Stimulated activated CD4-positive, alpha-beta T cell treated with anti-CD3 and anti-CD28 coated beads, Interleukin-1b, Interleukin-23, amount 100 ng/mL, for 4 hours (primary cell): ENCODE results near the gene NUTF2.
"Not testable (repeated sequence)": the region's sequence is repeated elsewhere in the genome, so short reads cannot be mapped to it uniquely, and the experiment has no call there.

Source experiments
- DNase-seq, 2 donors: peaks; one replicate each; pipeline ENCODE4 v3.0.0-alpha.2; 2020; ENCODE audit warnings: low read depth in 2 of 2

The NUTF2 gene

GRCh38 chr16:67846320-67847063, at the start of gene NUTF2:
TSS of gene NUTF2 (plus strand) at chr16:67846933. CDS start at chr16:67865131, 18,198 bp downstream.
- peak; percentile 90 to 92 for DNase-seq

DNA sequence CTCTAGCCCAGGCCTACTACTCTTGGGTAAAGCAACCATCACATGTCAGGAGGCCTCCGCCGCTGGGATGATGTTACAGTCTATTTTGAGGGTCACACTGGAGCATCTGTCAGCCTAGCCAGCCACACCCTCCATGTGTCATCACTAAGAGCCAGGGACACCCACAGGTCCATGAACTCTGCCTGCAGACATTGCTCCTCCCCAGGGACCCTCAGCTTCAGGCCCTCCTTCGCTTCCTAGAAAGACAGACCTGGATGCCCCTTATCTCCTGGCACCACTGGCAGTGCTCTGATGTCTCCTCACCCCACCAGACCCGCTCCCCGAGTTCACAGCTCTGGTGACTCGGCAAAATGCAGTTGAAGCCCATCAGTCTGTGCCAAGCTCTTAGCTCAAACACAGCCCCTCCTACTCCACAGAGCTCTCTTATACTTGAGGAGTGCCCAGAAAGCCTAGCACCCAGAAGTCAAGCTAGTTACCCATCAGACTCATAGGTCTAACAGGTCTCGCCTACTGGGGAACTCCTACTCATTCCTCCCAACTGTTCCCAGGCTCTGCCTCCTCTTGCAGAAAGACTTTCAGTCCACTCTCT, 46.3 kb upstream of the NUTF2 start:
- no peak for DNase-seq

GRCh38 chr16:67801241-67801640, 45.5 kb upstream of the NUTF2 start:
- DNase-seq = no peak

DNA sequence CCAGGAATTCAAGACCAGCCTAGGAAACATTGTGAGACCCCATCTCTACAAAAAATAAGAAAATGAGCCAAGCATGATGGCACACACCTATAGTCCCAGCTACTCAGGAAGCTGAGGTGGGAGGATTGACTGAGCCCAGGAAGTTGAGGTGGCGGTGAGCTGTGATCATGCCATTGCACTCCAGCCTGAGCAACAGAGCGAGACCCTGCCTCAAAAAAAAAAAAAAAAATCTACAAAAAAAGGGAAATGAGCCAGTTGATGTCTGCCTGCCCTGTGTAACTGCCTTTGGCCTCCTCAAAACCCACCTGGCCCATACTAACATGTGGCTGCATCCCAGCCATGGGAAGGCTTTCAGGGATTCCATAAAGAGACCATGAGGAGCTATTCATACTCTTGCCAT, 44.9 kb upstream of the NUTF2 start:
- peak in 1 of 2 donors; percentile 15 for DNase-seq

GRCh38 chr16:67803894-67804293, 42.8 kb upstream of the NUTF2 start:
- no peak for DNase-seq

- DNase-seq = no peak
Observed at GRCh38 chr16:67804853-67805542, 41.7 kb upstream of the NUTF2 start.

DNA sequence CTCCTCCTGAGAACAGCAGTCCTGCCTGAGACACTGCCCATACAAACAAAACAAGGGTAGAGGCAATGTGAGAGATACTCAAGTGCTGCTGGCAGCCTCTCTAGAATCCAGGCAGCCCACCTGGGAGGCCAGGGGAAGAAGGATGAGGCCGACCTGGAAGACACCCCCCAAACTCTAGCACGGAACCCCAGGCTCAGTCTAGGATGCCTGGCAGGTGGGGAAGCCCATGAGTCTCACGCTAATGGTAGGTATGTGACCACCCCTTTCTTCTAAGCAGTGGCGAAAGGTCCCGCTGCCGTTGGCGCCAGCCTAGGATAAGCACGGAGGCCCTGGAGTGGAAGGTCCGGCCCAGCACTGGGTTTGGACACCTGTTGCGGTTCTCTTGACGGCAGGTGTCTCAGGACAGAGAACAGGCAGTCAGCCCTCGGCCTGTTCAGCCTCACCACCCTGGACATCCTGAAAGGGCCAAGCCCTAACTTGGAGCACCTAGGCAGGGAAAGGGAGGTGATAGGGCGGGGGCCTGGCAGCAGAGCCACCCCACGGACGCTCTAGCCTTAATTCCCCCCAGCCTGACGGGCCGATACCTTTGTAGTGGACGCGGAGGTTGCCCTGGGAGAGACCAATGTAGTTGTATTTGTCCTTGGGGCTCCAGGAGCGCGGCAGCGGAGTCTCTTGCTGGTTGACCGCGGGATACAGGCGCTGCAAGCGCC, 40.9 kb upstream of the NUTF2 start:
- DNase-seq = peak in 1 of 2 donors; percentile 6

- DNase-seq = peak; percentile 90 to 93
Observed at GRCh38 chr16:67806428-67807147, 40.1 kb upstream of the NUTF2 start, which contains the start of the genes RANBP10 and TSNAXIP1. TSS of gene RANBP10 (minus strand) at chr16:67806560. CDS start at chr16:67806536, 24 bp downstream. TSS of gene TSNAXIP1 (plus strand) at chr16:67806889. CDS start at chr16:67807150, 261 bp downstream.

DNA sequence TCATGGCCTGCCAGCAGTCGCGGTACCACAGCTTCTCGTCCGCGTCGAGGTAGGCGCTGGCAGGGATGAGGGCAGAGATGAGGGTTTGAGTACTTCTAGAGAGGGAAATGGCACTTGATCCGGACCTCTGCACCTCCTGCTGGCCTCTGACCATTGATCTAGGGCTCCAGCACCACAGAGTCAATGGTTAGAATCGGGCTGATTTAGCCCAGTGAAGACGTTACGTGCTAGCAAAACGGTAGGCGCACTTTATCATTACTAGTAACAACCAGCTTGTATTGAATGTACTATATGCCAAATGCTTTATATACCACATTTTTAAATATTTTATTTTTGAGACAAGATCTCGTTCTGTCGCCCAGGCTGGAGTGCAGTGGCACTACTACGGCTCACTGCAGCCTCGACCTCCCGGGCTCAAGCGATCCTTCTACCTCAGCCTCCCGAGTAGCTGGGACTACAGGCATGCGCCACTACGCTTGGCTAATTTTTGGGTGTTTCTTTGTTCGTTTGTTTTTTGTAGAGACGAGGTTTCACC, 39.5 kb upstream of the NUTF2 start:
- no peak for DNase-seq

DNA sequence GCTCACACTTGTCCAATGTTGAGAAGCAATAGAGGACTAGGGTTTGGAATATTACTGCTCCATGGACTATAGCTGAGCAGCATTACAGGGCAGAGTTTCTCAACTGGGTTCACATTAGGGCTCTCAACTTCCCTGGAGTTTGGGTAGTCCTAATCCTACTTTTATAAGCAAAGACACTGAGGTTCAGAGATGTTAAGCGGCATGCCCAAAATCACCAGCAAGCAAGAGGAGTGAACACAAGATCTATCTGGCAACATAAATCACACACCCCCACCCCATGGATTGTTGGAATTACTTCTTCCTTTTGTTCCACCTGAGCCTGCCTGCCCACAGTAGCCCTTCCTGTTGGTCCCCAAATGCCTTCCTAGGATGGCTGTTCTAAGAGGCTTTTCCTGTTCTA, 34.8 kb upstream of the NUTF2 start:
- no peak for DNase-seq

GRCh38 chr16:67814567-67814966, 32.2 kb upstream of the NUTF2 start:
- DNase-seq = no peak

GRCh38 chr16:67820608-67821259, 26.0 kb upstream of the NUTF2 start:
- DNase-seq = no peak

DNA sequence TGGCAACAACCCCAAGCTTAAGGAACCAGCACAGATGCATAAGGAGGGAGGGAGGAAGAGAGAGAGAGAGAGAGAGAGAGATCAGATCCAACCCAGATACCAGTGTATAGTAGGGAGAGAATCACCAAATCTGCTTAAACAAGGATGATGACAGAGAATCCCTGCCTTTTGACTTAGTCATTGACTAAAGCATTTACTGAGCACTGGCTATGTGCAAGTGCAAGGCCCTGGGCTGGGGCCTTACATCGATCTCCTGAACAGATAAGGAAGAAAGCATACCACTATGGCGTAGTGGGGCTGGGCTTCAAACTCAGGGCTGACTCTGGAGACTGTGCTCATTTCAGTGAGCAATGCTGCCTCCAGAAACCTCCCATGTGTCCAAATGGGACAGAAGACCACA, 24.2 kb upstream of the NUTF2 start:
- no peak for DNase-seq

DNA sequence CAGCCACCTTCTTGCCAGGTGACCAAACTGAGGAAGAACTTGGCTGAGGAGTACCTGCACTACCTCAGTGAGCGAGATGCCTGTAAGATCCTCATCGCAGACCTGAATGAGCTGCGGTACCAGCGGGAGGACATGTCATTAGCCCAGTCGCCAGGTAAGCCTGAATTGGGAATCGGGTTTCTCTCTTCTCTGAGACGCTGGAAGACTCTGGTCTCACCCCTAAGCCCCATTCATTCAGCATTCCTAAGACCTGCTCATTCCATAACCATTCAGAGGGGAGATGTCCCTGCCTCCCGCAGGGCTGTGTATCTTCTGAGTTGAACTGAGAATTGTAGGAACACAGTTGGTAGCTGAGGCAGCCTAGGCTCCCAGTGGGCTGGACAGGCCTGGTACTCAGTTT, 21.6 kb upstream of the NUTF2 start:
- DNase-seq = no peak

DNA sequence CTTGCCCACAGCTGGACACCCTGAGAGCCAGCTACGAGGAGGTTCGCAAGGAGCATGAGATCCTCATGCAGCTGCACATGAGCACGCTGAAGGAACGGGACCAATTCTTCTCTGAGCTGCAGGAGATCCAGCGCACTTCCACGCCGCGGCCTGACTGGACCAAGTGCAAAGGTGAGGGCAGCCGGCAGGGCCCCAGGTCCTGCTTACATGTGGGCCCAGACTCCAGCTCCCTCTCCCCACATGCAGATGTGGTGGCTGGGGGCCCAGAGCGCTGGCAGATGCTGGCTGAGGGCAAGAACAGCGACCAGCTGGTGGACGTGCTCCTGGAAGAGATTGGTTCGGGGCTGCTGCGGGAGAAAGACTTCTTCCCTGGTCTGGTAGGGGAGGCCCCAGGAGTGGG, 20.8 kb upstream of the NUTF2 start:
- no peak for DNase-seq

DNA sequence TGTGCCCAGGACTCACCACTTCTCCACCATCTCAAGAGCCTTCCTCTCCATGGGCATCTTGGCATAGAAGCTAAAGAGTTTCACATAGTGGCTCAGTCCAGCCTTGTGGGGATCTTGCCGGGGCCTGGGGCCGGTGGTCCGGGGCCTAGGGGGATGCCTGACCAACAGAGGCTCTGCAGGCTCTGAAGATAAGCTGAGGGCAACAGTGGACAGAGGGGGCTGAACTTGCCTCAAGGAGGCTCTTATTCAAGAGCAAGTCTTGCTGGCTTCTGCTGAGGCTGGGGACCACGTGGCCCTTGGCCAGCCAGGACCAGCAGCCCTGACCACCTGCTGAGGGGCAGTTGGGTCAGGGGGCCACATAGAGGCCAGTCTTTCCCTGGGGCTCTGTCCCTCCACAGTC, 18.1 kb upstream of the NUTF2 start:
- no peak for DNase-seq

GRCh38 chr16:67833030-67833414, 13.7 kb upstream of the NUTF2 start:
- DNase-seq = no peak

GRCh38 chr16:67833415-67834241, 13.1 kb upstream of the NUTF2 start:
- DNase-seq = peak; percentile 83 to 86

DNA sequence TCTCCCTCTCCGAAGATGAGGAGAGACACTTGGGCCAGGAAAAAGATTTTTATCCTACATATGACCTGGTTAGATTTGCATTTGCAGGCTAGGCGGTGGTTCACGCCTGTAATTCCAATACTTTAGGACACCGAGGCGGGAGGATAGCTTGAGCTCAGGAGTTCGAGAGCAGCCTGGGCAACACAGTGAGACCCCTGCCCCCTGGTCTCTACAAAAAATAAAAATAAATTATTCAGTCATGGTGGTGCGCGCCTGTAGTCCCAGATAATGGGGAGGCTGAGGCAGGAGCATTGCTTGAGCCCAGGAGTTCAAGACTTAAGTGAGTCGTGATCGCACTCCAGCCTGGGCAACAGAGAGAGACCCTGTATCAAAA, 12.5 kb upstream of the NUTF2 start:
- no peak for DNase-seq

DNA sequence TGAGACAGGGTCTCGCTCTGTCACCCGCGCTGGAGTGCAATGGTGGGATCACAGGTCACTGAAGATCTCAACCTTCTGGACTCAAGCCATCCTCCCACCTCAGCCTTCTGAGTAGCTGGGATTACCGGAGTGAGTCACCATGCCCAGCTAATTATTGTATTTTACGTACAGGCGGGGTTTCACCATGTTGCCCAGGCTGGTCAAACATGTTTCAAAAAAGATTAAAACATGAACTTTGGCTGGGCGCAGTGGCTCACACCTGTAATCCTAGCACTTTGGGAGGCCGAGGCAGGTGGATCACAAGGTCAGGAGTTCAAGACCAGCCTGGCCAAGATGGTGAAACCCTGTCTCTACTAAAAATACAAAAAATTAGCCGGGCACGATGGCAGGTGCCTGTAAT, 9.5 kb upstream of the NUTF2 start:
- not testable (repeated sequence) for DNase-seq
